ENCODE measurements around the gene DOCK4.
A peak's percentile ranks its signal among the peaks of the same experiment; 100 is the strongest.

The DOCK4 gene

DNA sequence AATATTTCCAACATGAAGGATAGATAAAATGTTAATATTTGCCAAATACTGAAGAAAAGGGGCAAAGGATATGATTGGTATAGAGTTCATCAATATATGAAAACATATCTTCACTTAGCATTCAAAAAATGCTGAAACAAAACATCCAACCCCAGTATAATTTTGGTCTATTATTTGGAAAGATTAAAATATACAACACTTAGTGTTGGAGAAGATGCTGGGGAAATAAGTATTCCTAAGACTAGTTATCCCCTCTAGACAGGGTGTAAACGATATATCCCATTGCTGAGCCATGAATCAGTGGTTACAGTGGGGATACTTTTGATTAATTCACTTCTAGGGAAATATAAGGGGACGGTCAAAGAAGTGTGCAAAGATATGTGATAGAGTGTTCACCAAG, 456.6 kb downstream of the DOCK4 start:
- no peak for TF ChIP-seq CTCF (IDR thresholded peaks at IDR 0.05; ENCODE audit: extremely low read depth, insufficient read depth, missing control alignments)
- DNase-seq (ENCODE audit: low spot score): no peak
- in situ Hi-C loops (cut with MboI; ENCODE audit: low pct_unique_long_range_greater_than_20kb, low sequenced_read_pairs, unreplicated experiment): loop anchor here (25.0 kb wide), 6 partner anchors 262 to 1138 kb away; partner anchors contain the start of genes LRRN3 and LSMEM1

GRCh38 chr7:111747718-111748117, 458.5 kb downstream of the DOCK4 start:
- TF ChIP-seq CTCF (IDR thresholded peaks at IDR 0.05; ENCODE audit: extremely low read depth, insufficient read depth, missing control alignments): no peak
- no peak for DNase-seq (ENCODE audit: low spot score)
- in situ Hi-C loops (cut with MboI; ENCODE audit: low pct_unique_long_range_greater_than_20kb, low sequenced_read_pairs, unreplicated experiment): loop anchor here (25.0 kb wide), 4 partner anchors 260 to 1140 kb away; partner anchors contain the start of gene LRRN3

- no peak for DNase-seq (ENCODE audit: low spot score)
- no peak for TF ChIP-seq CTCF (IDR thresholded peaks at IDR 0.05; ENCODE audit: extremely low read depth, insufficient read depth, missing control alignments)
- in situ Hi-C loops (cut with MboI; ENCODE audit: low pct_unique_long_range_greater_than_20kb, low sequenced_read_pairs, unreplicated experiment): loop anchor here (25.0 kb wide), 4 partner anchors 260 to 1140 kb away; partner anchors contain the start of gene LRRN3
Measured at GRCh38 chr7:111746950-111747349, 459.2 kb downstream of the DOCK4 start.

DNA sequence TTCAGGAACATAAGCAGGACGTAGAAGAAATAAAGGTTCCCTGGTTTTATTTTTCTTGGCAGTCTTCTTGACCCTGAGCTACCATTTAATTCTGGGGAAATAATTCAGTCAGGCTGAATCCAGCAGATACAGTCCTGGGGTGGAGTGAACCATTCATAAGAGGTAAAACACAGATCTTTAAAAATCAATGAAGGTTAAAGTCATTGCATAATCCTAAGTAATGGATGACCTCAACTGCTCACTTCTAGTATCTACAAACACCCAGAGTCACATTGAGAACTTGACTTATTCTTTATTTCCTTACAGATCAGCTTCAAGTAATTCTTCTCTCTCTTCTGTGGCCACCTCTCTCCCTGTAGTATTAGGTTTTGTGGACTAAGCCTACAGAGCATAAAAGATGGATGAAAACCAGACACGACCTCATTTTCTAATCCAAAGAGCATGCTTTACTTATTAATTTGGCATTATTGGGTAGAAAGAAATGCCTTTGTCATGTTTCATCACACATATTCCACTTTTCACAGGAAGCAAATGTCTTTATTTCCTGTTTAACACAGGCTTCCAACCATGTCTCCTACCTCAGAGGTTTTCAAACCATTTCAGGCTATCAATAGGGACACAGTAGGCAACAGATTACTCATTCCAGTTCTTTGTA, 461.6 kb downstream of the DOCK4 start:
- DNase-seq (ENCODE audit: low spot score): no peak
- in situ Hi-C loops (cut with MboI; ENCODE audit: low pct_unique_long_range_greater_than_20kb, low sequenced_read_pairs, unreplicated experiment): loop anchor here (25.0 kb wide), 4 partner anchors 257 to 1143 kb away; partner anchors contain the start of gene LRRN3
- no peak for TF ChIP-seq CTCF (IDR thresholded peaks at IDR 0.05; ENCODE audit: extremely low read depth, insufficient read depth, missing control alignments)

GRCh38 chr7:111743244-111743847, 462.9 kb downstream of the DOCK4 start:
- TF ChIP-seq CTCF (IDR thresholded peaks at IDR 0.05; ENCODE audit: extremely low read depth, insufficient read depth, missing control alignments): no peak
- in situ Hi-C loops (cut with MboI; ENCODE audit: low pct_unique_long_range_greater_than_20kb, low sequenced_read_pairs, unreplicated experiment): loop anchor here (25.0 kb wide), 4 partner anchors 256 to 1144 kb away; partner anchors contain the start of gene LRRN3
- no peak for DNase-seq (ENCODE audit: low spot score)

DNA sequence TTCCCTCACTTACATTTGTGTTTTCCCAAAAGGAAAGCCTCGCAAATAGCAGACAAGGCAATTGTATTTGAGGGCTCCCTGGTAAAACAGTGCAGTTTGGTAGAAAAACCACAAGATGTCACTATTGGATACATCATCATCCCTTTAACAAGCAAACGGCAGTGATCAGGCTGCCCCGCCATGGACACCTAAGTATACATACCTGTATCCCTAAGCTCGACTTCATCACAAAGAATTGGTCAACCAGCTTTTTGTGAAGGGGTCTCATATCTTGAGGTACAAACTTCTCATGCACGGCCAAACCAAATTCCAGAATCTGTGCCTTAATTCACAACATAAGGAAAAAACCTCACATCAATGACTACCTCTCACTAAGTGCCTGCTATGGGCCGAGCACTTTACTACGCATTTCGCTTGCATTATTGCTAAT, 464.4 kb downstream of the DOCK4 start:
- peak; percentile 61 for DNase-seq (ENCODE audit: low spot score)
- in situ Hi-C loops (cut with MboI; ENCODE audit: low pct_unique_long_range_greater_than_20kb, low sequenced_read_pairs, unreplicated experiment): loop anchor here (25.0 kb wide), 4 partner anchors 255 to 1145 kb away; partner anchors contain the start of gene LRRN3

More for the DNA sequence above, 464.4 kb downstream of the DOCK4 start:
- TF ChIP-seq CTCF (IDR thresholded peaks at IDR 0.05; ENCODE audit: extremely low read depth, insufficient read depth, missing control alignments): peak; percentile 68

Data from GM13977 (cell line).